IMR-90 (cell line): ENCODE data around the gene LY6G6F.

Source experiments
- BHLHE40 ChIP-seq: fragments of 150-350 bp; IDR thresholded peaks from 2 replicates; pipeline ENCODE4 v1.6.1; 2016; ENCODE audit warnings: mild to moderate bottlenecking, low read depth, low read length
- CEBPB ChIP-seq: IDR thresholded peaks from 2 replicates; pipeline ENCODE4 v1.6.1; 2012; ENCODE audit warnings: low read depth, low read length, improper control_type of control experiment
- FOS ChIP-seq: fragments of 150-350 bp; IDR thresholded peaks from 2 replicates; pipeline ENCODE4 v1.6.1; 2016; ENCODE audit warnings: low read depth, low read length
- MAFK ChIP-seq: IDR thresholded peaks from 2 replicates; pipeline ENCODE4 v1.6.1; 2012; ENCODE audit warnings: low read depth, low read length, improper control_type of control experiment
- MXI1 ChIP-seq: IDR thresholded peaks from 2 replicates; pipeline ENCODE4 v1.6.1; 2012; ENCODE audit warnings: low read depth, mild to moderate bottlenecking, low read length, moderate library complexity, borderline replicate concordance
- NFE2L2 ChIP-seq: fragments of 150-350 bp; IDR thresholded peaks from 2 replicates; pipeline ENCODE4 v1.6.1; 2016; ENCODE audit warnings: low read depth, mild to moderate bottlenecking, low read length
- POLR2A ChIP-seq: IDR thresholded peaks from 2 replicates; pipeline ENCODE4 v1.6.1; 2012; ENCODE audit warnings: mild to moderate bottlenecking, low read depth, low read length
- RAD21 ChIP-seq: IDR thresholded peaks from 2 replicates; pipeline ENCODE4 v1.6.1; 2012; ENCODE audit warnings: low read length, improper control_type of control experiment
- RCOR1 ChIP-seq: IDR thresholded peaks from 2 replicates; pipeline ENCODE4 v1.6.1; 2012; ENCODE audit warnings: mild to moderate bottlenecking, low read length, improper control_type of control experiment; ENCODE audit not compliant: insufficient replicate concordance
- RFX5 ChIP-seq: IDR thresholded peaks from 2 replicates; pipeline ENCODE4 v1.8.0; 2012; ENCODE audit warnings: low read depth, mild to moderate bottlenecking, low read length, moderate library complexity
- SMC3 ChIP-seq: fragments of 150-350 bp; IDR thresholded peaks from 2 replicates; pipeline ENCODE4 v1.6.1; 2016; ENCODE audit warnings: low read depth, mild to moderate bottlenecking, antibody characterized with exemption, low read length, moderate library complexity
- TF ChIP-seq, protein P1 (sequence below): conservative IDR thresholded peaks from 2 replicates; pipeline ENCODE4 v1.5.1; 2012; ENCODE audit warnings: mild to moderate bottlenecking, low read depth, low read length, improper control_type of control experiment
- TF ChIP-seq, protein P2 (sequence below): fragments of 150-350 bp; IDR thresholded peaks from 2 replicates; pipeline ENCODE4 v1.6.1; 2016; ENCODE audit warnings: low read depth, mild to moderate bottlenecking, low read length, moderate library complexity, borderline replicate concordance
- TF ChIP-seq, protein P3 (sequence below): fragments of 150-350 bp; IDR thresholded peaks from 2 replicates; pipeline ENCODE4 v1.6.1; 2017; ENCODE audit warnings: mild to moderate bottlenecking, antibody characterized with exemption, low read length, low read depth

DNA sequence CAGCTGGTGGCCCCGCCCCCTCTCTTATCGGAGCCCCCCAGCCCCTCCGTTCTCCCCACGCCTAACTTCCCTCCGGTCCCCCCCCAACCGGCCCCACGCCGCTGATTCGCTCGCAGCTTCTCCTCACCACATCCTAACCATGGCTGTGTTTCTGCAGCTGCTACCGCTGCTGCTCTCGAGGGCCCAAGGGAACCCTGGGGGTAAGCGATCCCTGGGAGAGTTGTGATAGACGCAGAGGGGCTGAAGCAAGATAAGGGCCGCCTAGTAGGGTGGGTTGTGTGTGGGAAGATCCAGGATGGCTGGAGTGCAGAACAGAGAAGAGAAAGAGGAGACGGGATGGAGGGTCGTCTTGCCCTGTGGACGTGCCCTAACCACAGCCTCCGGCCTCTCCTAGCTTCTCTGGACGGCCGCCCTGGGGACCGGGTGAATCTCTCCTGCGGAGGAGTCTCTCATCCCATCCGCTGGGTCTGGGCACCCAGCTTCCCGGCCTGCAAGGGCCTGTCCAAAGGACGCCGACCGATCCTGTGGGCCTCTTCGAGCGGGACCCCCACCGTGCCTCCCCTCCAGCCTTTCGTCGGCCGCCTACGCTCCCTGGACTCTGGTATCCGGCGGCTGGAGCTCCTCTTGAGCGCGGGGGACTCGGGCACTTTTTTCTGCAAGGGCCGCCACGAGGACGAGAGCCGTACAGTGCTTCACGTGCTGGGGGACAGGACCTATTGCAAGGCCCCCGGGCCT lies 16.7 kb downstream of the LY6G6F start, which contains the start of gene MPIG6B:
- TF ChIP-seq, protein P1, sequence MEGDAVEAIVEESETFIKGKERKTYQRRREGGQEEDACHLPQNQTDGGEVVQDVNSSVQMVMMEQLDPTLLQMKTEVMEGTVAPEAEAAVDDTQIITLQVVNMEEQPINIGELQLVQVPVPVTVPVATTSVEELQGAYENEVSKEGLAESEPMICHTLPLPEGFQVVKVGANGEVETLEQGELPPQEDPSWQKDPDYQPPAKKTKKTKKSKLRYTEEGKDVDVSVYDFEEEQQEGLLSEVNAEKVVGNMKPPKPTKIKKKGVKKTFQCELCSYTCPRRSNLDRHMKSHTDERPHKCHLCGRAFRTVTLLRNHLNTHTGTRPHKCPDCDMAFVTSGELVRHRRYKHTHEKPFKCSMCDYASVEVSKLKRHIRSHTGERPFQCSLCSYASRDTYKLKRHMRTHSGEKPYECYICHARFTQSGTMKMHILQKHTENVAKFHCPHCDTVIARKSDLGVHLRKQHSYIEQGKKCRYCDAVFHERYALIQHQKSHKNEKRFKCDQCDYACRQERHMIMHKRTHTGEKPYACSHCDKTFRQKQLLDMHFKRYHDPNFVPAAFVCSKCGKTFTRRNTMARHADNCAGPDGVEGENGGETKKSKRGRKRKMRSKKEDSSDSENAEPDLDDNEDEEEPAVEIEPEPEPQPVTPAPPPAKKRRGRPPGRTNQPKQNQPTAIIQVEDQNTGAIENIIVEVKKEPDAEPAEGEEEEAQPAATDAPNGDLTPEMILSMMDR: no peak
- TF ChIP-seq FOS (no peak), POLR2A (no peak), MAFK (no peak), RCOR1 (no peak), CEBPB (no peak), SMC3 (no peak), RAD21 (no peak), RFX5 (no peak), MXI1 (no peak), BHLHE40 (no peak), NFE2L2 (no peak)
- TF ChIP-seq, protein P2, sequence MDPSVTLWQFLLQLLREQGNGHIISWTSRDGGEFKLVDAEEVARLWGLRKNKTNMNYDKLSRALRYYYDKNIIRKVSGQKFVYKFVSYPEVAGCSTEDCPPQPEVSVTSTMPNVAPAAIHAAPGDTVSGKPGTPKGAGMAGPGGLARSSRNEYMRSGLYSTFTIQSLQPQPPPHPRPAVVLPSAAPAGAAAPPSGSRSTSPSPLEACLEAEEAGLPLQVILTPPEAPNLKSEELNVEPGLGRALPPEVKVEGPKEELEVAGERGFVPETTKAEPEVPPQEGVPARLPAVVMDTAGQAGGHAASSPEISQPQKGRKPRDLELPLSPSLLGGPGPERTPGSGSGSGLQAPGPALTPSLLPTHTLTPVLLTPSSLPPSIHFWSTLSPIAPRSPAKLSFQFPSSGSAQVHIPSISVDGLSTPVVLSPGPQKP: no peak
- TF ChIP-seq, protein P3, sequence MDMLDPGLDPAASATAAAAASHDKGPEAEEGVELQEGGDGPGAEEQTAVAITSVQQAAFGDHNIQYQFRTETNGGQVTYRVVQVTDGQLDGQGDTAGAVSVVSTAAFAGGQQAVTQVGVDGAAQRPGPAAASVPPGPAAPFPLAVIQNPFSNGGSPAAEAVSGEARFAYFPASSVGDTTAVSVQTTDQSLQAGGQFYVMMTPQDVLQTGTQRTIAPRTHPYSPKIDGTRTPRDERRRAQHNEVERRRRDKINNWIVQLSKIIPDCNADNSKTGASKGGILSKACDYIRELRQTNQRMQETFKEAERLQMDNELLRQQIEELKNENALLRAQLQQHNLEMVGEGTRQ: no peak
